WTC11 (cell line): ENCODE measurements around the gene OPRD1. TPM values are rescaled to one million over a fixed set of nuclear protein-coding genes. Genes with fewer than 3 reads are reported as not detected.

ENCODE experiments used
- ATAC-seq: fragments of 200-7000 bp; cut with Tn5 transposase; 2 replicates; pipeline ENCODE4 v1.10.0; 2021; ENCODE audit warnings: mild to moderate bottlenecking, moderate library complexity
- CTCF ChIA-PET: fragments of 300-600 bp; sonication (Branson Sonifier 250); formaldehyde crosslinking; loops from one replicate; lab custom pipeline; 2021; ENCODE audit warnings: antibody characterized with exemption; lab: Charles Lee
- POLR2A ChIA-PET: fragments of 350-600 bp; sonication (Branson Sonifier 250); formaldehyde crosslinking; loops from one replicate; lab custom pipeline; 2021; ENCODE audit warnings: antibody characterized with exemption; lab: Charles Lee
- DNase-seq: peaks from one replicate; pipeline ENCODE4 v3.0.0; 2021; ENCODE audit warnings: low spot score
- H3K27ac Mint-ChIP-seq: 2 replicates; pipeline ENCODE4 v1.8.0; 2021; ENCODE audit warnings: mixed read lengths
- H3K27me3 Mint-ChIP-seq: 2 replicates; pipeline ENCODE4 v1.8.0; 2021; ENCODE audit warnings: low read depth, mild to moderate bottlenecking, moderate library complexity, mixed read lengths
- H3K36me3 Mint-ChIP-seq: 2 replicates; pipeline ENCODE4 v1.8.0; 2021; ENCODE audit warnings: mixed read lengths
- H3K4me1 Mint-ChIP-seq: 2 replicates; pipeline ENCODE4 v1.8.0; 2022; ENCODE audit warnings: mixed read lengths
- H3K4me3 Mint-ChIP-seq: 2 replicates; pipeline ENCODE4 v1.8.0; 2021; ENCODE audit warnings: mild to moderate bottlenecking, moderate library complexity, mixed read lengths
- H3K9me3 Mint-ChIP-seq: 2 replicates; pipeline ENCODE4 v1.8.0; 2021; ENCODE audit warnings: mixed read lengths
- AFF4 ChIP-seq: sonication (generic); formaldehyde crosslinking; IDR thresholded peaks from 2 replicates; pipeline ENCODE4 v1.8.1; 2023; ENCODE audit warnings: mild to moderate bottlenecking, missing genetic modification reagents, borderline replicate concordance
- ATF2 ChIP-seq: sonication (generic); formaldehyde crosslinking; IDR thresholded peaks from 2 replicates; pipeline ENCODE4 v1.8.1; 2022; ENCODE audit warnings: low read depth, missing genetic modification reagents, borderline replicate concordance
- ESRRA ChIP-seq: sonication (generic); formaldehyde crosslinking; IDR thresholded peaks from 2 replicates; pipeline ENCODE4 v1.8.1; 2022; ENCODE audit warnings: mild to moderate bottlenecking, missing genetic modification reagents, borderline replicate concordance
- FOXP4 ChIP-seq: sonication (generic); formaldehyde crosslinking; IDR thresholded peaks from 2 replicates; pipeline ENCODE4 v1.8.0; 2022; ENCODE audit warnings: mild to moderate bottlenecking, missing genetic modification reagents
- GRHL2 ChIP-seq: fragments of 250-450 bp; sonication (Bioruptor Pico); IDR thresholded peaks from 2 replicates; pipeline ENCODE4 v1.8.0; 2022; ENCODE audit warnings: mild to moderate bottlenecking, moderate library complexity; ENCODE audit not compliant: insufficient replicate concordance, severe bottlenecking
- HMGA2 ChIP-seq: fragments of 250-450 bp; sonication (Bioruptor Pico); IDR thresholded peaks from 2 replicates; pipeline ENCODE4 v1.4.0; 2021; ENCODE audit warnings: mild to moderate bottlenecking, moderate library complexity
- KAT7 ChIP-seq: sonication (generic); formaldehyde crosslinking; IDR thresholded peaks from 2 replicates; pipeline ENCODE4 v1.8.1; 2023; ENCODE audit warnings: missing genetic modification reagents, mild to moderate bottlenecking, borderline replicate concordance
- NFE2L1 ChIP-seq: sonication (generic); formaldehyde crosslinking; IDR thresholded peaks from 2 replicates; pipeline ENCODE4 v1.8.1; 2023; ENCODE audit warnings: missing genetic modification reagents
- USF1 ChIP-seq: sonication (generic); formaldehyde crosslinking; IDR thresholded peaks from 2 replicates; pipeline ENCODE4 v1.8.0; 2022; ENCODE audit warnings: mild to moderate bottlenecking, missing genetic modification reagents
- ZNF396 ChIP-seq: fragments of 250-450 bp; sonication (Bioruptor Pico); IDR thresholded peaks from 2 replicates; pipeline ENCODE4 v1.8.0; 2021; ENCODE audit warnings: mild to moderate bottlenecking, moderate library complexity, borderline replicate concordance
- total RNA-seq: library from RNA; stranded (reverse); gene quantifications from 3 replicates; pipeline ENCODE4 v1.2.3, GENCODE V29; 2021

The OPRD1 gene
- total RNA-seq, 1 experiment from 2014 or later: 2.2 TPM

- DNase-seq: no peak
- CTCF ChIA-PET: interaction anchor here (1.0 kb wide), 1 partner anchor 51 kb away, joined by 4 read pairs; no protein-coding TSS in a partner anchor
Measured at GRCh38 chr1:28830814-28831213, 18.8 kb downstream of the OPRD1 start.

GRCh38 chr1:28832966-28833365 is 21.0 kb downstream of the OPRD1 start:
- ATAC-seq (no peak), DNase-seq (no peak)
- Mint-ChIP-seq H3K27ac (no peak overlapping the region), H3K27me3 (no peaks in the 10 kb centered on the region), H3K9me3 (no peaks in the 10 kb centered on the region; the same call in 1 of the 2 replicates), H3K4me1 (peaks cover 4% of the 10 kb centered on the region), H3K4me3 (no peak overlapping the region), H3K36me3 (no peaks in the 10 kb centered on the region)
- ChIA-PET POLR2A (no interaction called here), CTCF (interaction anchor here (0.6 to 1.6 kb wide), 3 partner anchors 13 to 167 kb away, joined by 3 to 6 read pairs (median 3); no protein-coding TSS in a partner anchor)
- no peak for TF ChIP-seq GRHL2 (CRISPR knock-in tag)
- TF ChIP-seq KAT7: no peak
- no peak for TF ChIP-seq ESRRA (CRISPR knock-in tag)
- no peak for TF ChIP-seq AFF4 (CRISPR knock-in tag)

More at GRCh38 chr1:28830814-28831213, 18.8 kb downstream of the OPRD1 start:
- Mint-ChIP-seq H3K27me3 (no peaks in the 10 kb centered on the region), H3K9me3 (no peaks in the 10 kb centered on the region), H3K36me3 (no peaks in the 10 kb centered on the region), H3K4me3 (no peak overlapping the region), H3K4me1 (peaks cover 4% of the 10 kb centered on the region), H3K27ac (no peak overlapping the region)
- no peak for TF ChIP-seq FOXP4 (CRISPR knock-in tag)
- TF ChIP-seq USF1 (CRISPR knock-in tag): no peak
- ATAC-seq: peak; percentile 46; the same call in 1 of the 2 replicates
- POLR2A ChIA-PET: no interaction called here

- no peak for DNase-seq
Measured at GRCh38 chr1:28833381-28833780, 21.4 kb downstream of the OPRD1 start.

More at GRCh38 chr1:28833381-28833780, 21.4 kb downstream of the OPRD1 start:
- TF ChIP-seq NFE2L1 (CRISPR knock-in tag) (no peak), ZNF396 (no peak), ATF2 (CRISPR knock-in tag) (no peak), HMGA2 (CRISPR knock-in tag) (no peak)
- ATAC-seq: no peak
- H3K36me3 Mint-ChIP-seq: no peaks in the 10 kb centered on the region
- CTCF ChIA-PET: interaction anchor here (0.6 to 1.6 kb wide), 3 partner anchors 13 to 167 kb away, joined by 3 to 6 read pairs (median 3); no protein-coding TSS in a partner anchor
- H3K27me3 Mint-ChIP-seq: no peaks in the 10 kb centered on the region
- H3K4me1 Mint-ChIP-seq: peaks cover under 1% of the 10 kb centered on the region
- POLR2A ChIA-PET: no interaction called here
- H3K27ac Mint-ChIP-seq: no peak overlapping the region
- H3K4me3 Mint-ChIP-seq: no peak overlapping the region
- no peaks in the 10 kb centered on the region; the same call in 1 of the 2 replicates for H3K9me3 Mint-ChIP-seq
